Astrocyte of the cerebellum (primary cell): ENCODE results near the gene SCLY.

Experiments used
- DNase-seq: peaks from one replicate; pipeline ENCODE4 v3.0.0-alpha.2; 2011; ENCODE audit warnings: low read depth
- H3K4me3 ChIP-seq: 2 replicates; pipeline ENCODE4 v1.5.1; 2011; ENCODE audit warnings: mild to moderate bottlenecking, low read depth, low read length, moderate library complexity
- in situ Hi-C: cut with HindIII; loops from 2 replicates; pipeline ENCODE4 v1.10.0; 2017; ENCODE audit warnings: low sequenced_read_pairs
- TF ChIP-seq, protein P1 (sequence below): IDR thresholded peaks from 2 replicates; pipeline ENCODE4 v1.5.1; 2012; ENCODE audit warnings: low read length, low read depth, moderate library complexity, mild to moderate bottlenecking; ENCODE audit errors: missing control alignments

Gene SCLY

DNA sequence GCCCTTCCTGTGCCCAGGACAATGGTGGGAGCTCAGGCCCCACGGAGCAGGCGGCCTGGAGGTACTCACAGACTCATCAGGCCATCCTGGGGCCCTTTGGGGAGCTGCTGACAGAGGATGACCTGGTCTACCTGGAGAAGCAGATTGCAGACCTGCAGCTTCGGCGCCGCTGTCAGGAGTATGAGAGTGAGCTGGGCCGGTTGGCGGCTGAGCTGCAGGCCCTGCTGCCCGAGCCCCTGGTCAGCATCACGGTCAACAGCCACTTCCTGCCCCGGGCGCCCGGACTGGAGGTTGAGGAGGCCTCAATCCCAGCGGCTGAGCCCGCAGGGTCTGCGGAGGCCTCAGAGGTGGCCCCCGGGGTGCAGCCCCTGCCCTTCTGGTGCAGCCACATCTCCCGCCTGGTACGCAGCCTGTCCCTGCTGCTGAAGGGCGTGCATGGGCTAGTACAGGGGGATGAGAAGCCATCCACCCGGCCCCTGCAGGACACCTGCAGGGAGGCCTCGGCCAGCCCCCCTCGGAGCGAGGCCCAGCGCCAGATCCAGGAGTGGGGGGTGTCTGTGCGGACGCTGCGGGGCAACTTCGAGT is 69.4 kb downstream of the SCLY start:
- H3K4me3 ChIP-seq, result no peak overlapping the region
- in situ Hi-C loops, result no loop called here
- no peak for DNase-seq
- TF ChIP-seq, protein P1, sequence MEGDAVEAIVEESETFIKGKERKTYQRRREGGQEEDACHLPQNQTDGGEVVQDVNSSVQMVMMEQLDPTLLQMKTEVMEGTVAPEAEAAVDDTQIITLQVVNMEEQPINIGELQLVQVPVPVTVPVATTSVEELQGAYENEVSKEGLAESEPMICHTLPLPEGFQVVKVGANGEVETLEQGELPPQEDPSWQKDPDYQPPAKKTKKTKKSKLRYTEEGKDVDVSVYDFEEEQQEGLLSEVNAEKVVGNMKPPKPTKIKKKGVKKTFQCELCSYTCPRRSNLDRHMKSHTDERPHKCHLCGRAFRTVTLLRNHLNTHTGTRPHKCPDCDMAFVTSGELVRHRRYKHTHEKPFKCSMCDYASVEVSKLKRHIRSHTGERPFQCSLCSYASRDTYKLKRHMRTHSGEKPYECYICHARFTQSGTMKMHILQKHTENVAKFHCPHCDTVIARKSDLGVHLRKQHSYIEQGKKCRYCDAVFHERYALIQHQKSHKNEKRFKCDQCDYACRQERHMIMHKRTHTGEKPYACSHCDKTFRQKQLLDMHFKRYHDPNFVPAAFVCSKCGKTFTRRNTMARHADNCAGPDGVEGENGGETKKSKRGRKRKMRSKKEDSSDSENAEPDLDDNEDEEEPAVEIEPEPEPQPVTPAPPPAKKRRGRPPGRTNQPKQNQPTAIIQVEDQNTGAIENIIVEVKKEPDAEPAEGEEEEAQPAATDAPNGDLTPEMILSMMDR, result no peak

GRCh38 chr2:238130696-238131628 is 70.2 kb downstream of the SCLY start:
- in situ Hi-C loops, result no loop called here
- no peak for DNase-seq
- TF ChIP-seq, protein P1, result no peak
- H3K4me3 ChIP-seq, result no peak overlapping the region

DNA sequence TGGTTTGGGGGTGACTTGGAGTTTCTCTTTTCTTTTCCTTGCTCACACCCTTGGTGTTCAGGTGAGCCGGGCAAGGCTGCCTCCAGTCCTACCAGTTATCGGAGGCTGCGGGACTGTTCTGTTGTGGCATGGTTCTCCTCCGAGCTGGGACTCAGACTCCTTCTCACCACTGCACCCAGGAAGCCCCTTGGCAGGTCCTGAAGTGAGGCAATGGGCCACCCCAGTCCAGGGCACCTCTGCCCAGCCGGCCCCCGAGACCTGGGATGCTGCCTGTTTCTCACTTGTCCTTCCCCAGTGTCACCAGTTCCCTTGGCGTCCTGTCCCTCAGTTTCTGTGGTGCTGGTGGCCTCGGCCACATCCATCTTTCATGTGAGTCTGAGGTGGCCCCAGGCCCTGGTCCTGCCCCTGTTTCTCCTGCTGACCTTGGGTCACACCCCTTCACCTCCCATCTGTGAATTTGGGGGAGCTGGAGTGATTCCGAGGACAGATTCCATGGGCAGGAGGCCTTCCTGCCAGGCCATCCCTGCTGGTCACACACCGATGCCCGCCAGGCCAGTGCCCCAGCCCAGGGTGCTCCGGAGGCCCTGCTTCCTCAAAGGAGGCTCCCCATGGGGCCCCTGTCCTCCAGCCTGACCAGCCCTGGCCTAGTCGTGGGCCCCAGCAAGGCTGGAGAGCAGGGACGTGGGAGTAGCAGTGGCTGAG is 71.1 kb downstream of the SCLY start:
- in situ Hi-C loops, result no loop called here
- TF ChIP-seq, protein P1, result no peak
- no peak for DNase-seq
- no peak overlapping the region for H3K4me3 ChIP-seq

- no peak for DNase-seq
- H3K4me3 ChIP-seq, result no peak overlapping the region
- TF ChIP-seq, protein P1, result no peak
- in situ Hi-C loops, result no loop called here
Observed at GRCh38 chr2:238132463-238133450, 72.0 kb downstream of the SCLY start.

GRCh38 chr2:238133499-238134392 is 72.9 kb downstream of the SCLY start:
- in situ Hi-C loops, result no loop called here
- TF ChIP-seq, protein P1, result no peak
- H3K4me3 ChIP-seq, result no peak overlapping the region
- no peak for DNase-seq
